Femur (tissue), 1 donor: ENCODE measurements around the gene ZBTB4.

Experiments used
- DNase-seq: peaks from one replicate; pipeline ENCODE4 v3.0.0-alpha.2; 2017

The ZBTB4 gene

DNA sequence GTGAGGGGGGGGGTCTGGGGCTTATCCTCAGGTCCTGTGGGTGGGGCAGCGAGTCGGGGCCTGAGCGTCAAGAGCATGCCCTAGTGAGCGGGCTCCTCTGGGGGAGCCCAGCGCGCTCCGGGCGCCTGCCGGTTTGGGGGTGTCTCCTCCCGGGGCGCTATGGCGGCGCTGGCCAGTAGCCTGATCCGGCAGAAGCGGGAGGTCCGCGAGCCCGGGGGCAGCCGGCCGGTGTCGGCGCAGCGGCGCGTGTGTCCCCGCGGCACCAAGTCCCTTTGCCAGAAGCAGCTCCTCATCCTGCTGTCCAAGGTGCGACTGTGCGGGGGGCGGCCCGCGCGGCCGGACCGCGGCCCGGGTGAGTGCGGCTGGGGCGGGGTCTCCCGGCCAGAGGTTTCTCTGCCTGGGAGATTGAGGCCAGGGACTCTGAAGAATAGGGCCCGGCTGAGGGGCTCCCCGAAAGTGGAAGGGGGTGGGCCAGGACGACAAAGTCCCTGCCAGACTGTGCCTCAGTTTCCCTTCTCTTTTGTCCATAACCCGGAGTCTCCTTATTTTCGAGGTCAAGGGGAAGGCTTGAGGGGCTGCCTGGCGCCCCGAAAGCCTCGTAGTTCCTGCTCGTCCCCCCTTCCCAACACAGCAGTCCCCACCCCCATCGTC lies 39.8 kb downstream of the ZBTB4 start, which contains the start of gene FGF11:
FGF11 (plus strand) TSS at position 51 of the 651 bp plus-strand sequence; CDS start at position 160, 109 bp downstream.
- no peak for DNase-seq

DNA sequence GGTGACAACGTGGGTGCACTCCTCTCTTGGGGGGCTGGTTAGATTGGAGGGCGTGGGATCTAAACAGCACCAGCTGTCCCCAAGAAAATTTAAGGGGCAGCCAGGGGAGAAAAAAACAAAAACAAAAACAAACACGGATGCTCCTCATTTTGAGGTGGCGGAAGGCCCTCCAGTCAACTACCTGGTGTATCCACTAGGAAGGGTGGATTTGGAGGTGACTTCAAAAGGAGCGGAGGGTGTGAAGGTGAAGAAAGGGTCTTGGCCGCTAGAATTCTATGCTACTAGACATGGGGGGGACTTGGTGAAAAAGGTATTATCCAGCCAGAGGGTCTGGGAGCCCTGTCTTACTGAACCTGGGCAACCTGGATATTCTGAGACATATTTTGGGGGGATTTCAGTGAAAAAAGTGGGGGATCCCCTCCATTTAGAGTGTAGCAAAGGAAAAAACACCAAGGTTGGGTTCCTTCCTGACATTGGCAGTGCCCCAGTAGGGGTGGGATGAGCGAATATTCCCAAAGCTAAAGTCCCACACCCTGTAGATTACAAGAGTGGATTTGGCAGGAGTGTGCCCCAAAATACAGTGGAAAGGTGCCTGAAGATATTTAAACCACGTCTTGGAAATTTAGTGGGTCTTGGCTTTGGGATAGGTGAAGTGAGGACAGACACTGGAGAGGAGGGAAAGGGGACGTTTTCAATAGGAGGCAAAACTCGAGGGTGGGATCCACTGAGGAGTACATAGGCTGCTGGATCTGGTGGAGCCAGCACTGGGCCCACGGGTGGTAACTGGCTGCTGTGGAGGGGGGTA lies 40.6 kb downstream of the ZBTB4 start:
- DNase-seq, result no peak

DNA sequence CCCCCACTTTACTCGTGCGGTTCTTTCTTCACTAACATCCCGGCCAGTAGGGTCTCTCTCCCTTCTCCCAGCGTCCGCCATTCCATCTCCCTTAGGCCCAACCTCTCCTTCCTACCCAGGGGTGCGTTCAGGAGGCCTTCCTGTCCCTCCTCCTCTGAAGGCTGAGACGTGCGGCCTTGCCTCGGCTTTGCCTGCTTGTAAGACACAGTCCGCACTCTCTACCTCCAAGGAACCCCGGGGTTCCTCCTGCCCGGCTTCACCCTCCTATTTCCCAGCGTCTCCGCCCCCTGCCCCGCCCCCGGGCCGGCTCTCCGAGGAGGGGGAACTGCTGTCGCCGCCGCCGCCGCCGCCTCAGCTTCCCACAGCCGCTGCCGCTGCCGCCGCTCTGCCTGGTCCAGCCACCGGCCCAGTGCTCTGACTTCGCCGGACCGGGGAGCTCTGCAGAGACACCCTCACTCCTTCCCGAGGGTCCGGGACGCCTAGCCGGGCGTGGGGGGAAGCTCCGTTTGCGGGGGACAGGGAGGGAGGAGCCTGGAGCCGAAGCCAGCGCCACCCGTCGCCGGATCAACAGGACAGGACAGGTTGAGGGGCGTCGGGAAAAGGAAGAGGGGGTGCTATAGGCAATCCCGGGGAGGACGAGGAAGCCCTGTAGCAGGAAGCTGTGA lies 41.3 kb downstream of the ZBTB4 start:
- peak; percentile 76 for DNase-seq

DNA sequence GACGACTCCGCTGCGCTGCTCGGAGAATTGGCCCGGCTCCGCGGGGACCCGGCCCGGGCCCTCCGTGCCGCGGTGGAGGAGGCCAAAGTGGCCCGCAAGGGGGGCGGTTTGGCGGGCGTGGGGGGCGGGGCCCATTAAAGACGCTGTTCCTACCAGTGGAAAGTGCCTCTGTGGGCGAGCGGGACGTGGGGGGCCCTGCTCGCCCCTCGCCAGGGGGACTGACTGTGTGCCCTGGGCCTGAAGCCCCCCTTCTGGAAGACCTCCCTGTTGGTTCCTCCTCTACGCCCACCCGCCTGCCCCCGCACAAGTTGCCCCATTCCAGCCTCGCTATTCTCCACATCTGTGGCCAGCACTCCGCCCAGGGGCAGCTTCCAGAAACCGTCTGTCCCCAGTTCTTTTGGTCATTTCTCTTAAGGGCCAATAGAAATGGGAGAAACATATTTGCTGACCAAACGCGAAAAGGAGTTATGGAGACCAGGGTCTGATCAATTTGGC lies 42.0 kb downstream of the ZBTB4 start:
- no peak for DNase-seq

DNA sequence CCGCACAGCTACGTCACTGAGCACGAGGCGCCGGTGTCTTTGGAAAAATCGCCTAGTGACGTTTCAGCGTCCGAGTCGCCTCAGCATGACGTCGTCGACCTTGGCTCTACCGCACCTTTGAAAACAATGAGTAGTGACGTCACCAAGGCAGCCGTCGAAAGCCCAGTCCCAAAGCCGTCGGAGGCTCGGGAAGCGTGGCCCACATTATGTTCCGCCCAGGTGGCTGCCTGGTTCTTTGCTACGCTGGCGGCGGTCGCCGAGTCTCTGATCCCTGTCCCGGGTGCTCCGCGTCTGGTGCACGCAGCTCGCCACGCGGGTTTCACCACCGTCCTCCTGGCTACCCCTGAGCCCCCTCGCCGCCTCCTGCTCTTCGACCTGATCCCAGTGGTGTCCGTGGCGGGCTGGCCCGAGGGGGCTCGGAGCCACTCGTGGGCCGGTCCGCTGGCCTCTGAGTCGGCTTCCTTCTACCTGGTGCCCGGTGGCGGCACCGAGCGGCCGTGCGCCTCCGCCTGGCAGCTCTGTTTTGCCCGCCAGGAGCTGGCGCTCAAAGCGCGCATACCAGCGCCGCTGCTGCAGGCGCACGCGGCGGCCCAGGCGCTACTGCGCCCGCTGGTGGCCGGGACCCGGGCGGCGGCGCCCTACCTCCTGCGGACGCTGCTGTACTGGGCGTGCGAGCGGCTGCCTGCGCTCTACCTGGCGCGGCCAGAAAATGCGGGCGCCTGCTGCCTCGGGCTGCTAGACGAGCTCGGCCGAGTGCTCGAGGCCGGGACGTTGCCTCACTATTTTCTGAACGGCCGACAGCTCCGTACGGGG lies 42.7 kb downstream of the ZBTB4 start:
- peak; percentile 83 for DNase-seq

DNA sequence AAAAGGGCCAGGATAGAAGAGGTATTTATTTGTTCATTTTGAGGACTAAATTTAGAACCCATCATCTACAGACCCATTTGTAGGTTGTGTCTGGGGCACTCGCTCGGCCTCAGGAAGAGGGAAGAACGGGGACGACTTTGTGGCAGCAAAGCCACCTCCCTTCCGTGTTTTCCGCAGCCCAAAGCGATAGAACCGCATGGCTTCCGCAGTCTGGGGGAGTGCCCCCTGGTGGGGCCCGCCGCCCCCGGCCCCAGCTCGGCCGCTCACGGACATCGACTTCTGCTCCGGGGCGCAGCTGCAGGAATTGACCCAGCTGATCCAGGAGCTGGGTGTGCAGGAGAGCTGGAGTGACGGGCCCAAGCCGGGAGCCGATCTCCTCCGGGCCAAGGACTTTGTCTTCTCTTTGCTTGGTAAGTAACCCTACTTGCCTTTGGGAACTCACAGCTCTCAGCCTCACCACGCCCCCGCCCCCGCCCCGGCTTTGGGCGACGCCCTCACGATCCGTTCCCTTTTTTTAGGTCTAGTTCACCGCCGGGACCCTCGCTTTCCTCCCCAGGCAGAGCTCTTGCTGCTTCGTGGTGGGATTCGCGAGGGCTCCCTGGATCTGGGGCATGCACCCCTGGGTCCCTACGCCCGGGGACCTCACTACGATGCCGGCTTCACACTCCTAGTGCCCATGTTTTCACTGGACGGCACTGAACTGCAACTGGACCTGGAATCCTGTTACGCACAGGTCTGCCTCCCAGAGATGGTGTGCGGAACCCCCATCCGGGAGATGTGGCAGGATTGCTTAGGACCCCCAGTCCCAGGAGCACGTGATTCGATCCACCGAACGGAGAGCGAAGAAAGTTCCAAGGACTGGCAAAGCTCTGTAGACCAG lies 43.5 kb downstream of the ZBTB4 start:
- DNase-seq, result peak; percentile 62

DNA sequence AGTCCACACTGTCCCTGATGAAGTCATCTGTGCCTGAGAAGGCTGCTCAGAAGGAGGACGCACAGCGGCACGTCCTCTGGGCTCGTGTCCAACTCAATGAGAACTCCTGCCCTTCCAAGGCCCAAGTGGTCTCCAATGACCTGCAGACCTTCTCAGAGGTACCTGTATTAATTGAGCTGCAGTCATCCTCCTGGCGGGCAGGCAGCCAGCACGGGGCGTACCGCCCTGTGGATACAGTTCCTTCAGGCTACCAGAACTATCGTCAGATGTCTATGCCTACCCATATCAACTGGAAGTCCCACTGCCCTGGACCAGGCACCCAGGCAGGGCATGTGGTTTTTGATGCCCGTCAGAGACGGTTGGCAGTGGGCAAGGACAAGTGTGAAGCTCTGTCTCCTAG lies 47.1 kb downstream of the ZBTB4 start:
- no peak for DNase-seq

DNA sequence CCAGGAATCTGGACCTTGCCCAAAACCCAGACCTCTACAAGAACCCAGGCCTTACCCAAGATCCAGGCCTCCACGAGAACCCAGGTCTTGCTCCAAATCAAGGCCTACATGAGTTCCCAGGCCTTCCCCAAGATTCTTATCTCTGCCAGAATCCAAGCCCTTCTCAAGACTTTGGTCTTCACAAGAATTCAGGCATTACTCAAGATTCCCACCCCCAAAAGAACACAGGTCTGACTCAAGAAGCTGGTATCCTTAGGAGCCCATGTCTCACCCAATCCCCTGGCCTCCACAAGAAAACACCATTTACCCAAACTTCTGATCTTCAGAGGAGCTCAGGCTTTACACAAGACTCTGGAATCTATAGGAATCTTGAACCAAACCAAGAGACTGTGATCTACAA lies 48.2 kb downstream of the ZBTB4 start:
- no peak for DNase-seq

DNA sequence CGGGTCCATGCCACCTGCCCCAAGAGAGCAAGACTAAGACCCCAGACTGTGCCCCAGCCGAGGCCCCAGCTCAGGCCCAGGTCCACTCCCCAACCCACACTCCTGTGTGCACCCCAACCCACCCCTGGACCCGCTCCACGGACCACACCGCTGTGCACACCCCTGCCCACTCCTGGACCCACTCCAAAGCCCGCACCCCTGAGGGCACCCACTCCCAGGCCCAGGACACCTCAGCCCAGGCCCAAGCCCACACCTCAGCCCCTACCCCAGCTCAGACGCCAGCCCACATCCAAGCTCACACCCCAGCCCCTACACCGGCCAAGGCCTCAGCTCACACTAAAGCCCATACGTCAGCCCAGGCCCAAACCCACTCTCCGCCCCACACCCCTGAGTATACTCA lies 49.7 kb downstream of the ZBTB4 start:
- DNase-seq, result no peak

DNA sequence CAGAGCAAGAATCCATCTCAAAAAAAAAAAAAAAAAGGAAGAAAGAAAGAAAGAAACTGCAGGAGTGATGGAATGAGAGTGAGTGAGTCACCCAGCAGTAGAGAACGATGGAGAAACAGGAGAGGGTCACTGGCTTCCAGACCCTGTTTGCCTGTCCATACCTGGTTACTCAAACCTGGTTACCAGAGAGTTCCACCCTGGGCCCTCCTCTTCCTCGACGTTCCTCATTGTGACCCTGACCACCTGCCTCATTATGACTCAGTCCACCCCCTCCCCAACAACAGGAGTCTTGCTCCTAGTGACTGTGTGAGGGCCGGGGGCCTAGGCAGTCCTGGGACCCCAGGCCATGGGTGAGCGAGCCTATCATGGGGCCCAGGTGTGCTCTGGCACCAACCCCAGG lies 50.9 kb downstream of the ZBTB4 start, which contains the start of gene SPEM3:
SPEM3 (plus strand) TSS at position 301 of the 400 bp plus-strand sequence; CDS start at position 347, 46 bp downstream.
- no peak for DNase-seq

DNA sequence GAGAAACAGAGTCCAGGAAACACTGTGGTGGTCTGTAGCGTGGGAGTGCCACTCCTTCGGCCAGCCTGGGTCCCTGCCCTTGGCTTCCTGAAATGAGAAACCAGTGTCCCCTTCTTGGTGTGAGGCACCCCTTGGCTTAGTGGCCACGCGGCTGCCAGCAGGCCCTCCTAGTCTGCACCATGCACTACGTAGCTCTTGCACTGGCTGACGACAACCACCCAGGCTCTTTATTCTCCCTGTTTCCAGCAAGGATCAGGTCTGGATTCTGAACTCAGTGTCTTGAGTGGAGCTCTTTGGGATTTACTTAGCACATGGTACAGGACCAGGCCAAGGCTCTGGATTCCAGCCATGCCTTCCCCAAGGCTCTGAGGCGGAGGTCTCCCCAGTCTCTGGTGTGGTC lies 51.9 kb downstream of the ZBTB4 start:
- no peak for DNase-seq

DNA sequence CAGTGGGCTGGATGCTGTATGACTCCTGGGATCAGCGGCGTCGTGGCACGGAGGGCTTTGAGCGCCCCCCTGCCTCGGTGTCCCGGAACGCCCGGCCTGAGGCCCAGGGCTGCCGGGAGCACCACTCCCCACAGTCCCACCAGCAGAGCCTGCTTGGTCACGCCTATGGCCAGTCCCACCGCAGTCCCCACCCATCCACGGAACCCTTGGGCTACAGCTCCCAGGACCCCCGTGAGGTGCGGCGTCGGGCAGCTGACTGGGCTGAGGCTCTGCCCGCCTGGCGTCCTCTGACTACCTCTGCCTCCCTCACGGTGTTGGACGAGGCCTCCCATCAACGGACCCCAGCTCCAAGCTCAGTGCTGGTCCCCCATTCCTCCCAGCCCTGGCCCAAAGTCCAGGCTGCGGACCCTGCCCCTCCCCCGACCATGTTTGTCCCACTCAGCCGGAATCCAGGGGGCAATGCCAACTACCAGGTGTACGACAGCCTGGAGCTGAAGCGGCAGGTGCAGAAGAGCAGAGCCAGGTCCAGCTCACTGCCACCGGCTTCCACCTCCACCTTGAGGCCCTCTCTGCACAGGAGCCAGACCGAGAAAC lies 52.4 kb downstream of the ZBTB4 start:
- no peak for DNase-seq

DNA sequence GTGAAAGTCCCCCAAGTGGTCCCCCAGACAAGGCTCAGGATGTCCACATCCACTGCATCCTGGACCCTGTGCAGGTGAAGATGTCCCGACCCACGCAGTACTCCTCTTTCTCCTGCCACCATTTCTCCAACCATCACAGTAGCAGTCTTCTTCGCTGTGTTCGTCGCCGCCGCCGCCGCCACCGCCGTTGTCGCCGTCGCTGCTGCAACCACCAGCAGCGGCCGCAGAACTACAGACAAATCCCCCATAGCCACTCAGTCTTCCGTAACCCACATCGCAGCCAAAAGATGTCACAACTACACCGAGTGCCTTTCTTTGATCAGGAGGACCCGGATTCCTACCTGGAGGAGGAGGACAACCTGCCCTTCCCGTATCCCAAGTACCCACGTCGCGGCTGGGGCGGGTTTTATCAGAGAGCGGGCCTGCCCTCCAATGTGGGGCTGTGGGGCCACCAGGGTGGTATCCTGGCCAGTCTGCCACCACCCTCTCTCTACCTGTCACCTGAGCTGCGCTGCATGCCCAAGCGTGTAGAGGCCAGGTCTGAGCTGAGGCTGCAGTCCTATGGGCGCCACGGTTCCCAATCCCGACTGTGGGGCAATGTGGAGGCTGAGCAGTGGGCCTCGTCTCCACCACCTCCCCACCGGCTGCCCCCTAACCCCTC lies 53.1 kb downstream of the ZBTB4 start:
- no peak for DNase-seq

DNA sequence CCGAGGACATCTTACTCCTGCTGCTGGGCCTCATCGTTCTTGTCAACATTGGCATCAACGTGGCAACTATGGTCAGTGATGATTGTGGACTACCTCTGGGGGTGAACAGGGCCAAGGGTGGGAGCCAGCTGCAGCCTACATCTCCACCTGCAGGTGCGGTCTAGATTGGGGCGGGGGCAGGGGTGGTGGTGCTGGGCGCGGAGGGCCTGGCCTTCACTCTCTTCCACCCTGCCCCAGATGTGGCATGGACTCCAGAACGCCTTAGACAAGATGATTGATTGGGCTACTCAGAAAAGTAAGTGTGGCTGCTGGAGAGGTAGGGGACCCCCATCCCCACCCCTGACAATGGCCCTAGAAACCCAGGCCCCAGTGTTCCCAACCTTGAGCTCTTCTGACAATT lies 53.7 kb downstream of the ZBTB4 start:
- DNase-seq, result no peak

DNA sequence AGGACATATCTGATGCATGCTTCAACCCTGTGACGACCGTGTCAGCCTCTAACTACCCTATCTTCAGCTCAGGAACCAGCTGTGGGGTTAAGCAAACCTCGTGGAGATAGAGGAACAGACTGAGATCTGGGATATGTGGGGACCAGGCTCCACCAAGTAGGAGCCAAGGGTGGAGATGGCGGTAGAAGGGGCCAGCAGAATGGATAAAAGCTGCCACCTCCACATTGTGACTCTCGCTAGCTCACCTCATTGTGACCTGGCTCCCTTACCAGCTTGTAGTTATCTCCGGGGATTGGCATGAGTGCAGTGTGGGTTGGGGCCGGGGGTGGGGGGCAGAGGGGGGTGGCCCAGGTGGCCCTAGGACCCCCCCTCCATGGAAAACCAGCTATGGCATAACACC lies 54.1 kb downstream of the ZBTB4 start, which contains the start of gene SPEM2:
SPEM2 (plus strand) TSS at position 301 of the 400 bp plus-strand sequence; CDS start at position 374, 73 bp downstream.
- no peak for DNase-seq

DNA sequence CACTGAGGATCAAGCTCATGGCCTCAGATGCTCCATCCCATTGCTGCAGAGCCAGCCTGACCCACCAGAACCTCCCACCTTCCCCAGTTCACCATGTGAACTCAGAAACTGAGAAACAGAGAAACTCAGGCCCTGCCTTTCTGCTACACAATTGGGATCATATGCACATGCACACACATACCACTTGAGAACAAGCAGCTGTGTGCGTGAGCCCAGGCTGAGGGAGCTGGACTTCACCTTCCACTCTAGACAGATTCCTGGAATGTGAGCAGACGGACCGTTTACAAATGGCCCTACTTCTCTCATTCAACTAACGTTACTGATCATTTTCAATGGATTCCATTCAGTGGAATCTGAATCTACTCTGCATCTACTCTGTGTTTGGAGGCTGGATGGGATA lies 55.8 kb downstream of the ZBTB4 start:
- DNase-seq, result no peak

DNA sequence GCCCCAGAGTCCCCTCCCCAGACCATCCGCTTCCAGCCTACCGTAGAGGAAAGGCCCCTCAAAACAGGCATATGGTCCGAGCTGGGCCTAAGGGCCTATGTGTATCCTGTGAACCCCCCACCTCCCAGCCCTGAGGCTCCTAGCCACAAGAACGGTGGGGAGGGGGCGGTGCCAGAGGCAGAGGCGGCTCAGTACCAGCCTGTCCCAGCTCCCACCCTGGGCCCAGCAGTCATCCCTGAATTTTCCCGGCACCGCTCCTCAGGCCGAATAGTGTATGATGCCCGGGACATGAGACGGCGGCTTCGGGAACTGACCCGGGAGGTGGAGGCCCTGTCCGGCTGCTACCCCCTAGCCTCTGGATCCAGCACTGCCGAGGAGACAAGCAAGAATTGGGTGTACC lies 58.2 kb downstream of the ZBTB4 start:
- DNase-seq, result no peak

DNA sequence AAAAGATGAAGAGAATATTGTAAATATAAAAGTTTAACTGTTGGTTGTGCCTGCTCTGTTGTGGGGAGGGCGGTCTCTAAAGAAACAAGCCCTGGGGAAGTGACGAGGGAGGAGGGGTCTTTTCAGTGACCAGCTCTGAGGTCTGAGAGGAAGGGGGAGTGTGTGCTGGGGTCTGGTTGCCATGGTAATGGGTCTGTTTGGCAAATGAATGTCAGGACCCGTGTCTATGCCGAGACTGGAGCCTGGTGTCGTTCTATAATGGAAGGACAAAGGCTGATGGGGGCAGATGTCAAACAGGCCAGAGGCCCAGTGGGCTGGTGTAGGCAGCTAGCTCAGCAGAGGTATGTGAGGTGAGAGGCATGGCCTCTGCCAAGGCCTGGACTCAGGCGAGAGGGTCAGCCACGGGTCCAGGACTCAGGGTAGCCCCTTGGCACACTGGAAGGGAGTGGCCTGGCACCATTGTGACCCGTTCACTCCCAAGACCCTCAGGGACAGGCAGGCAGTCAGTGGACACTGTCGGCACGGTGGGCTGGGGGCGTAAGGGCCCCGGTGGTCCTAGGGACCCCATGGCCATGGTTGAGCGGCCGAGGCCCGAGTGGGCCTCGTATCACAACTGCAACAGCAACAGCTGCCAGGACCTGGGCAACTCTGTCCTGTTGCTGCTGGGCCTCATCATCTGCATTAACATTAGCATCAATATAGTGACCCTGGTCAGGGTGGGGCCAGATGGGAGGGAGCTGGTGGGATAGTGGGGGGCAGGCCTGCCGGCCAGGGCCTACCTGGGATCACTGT lies 59.4 kb downstream of the ZBTB4 start, which contains the start of gene SPEM1:
SPEM1 (plus strand) TSS at position 506 of the 792 bp plus-strand sequence; CDS start at position 567, 61 bp downstream.
- DNase-seq, result no peak

DNA sequence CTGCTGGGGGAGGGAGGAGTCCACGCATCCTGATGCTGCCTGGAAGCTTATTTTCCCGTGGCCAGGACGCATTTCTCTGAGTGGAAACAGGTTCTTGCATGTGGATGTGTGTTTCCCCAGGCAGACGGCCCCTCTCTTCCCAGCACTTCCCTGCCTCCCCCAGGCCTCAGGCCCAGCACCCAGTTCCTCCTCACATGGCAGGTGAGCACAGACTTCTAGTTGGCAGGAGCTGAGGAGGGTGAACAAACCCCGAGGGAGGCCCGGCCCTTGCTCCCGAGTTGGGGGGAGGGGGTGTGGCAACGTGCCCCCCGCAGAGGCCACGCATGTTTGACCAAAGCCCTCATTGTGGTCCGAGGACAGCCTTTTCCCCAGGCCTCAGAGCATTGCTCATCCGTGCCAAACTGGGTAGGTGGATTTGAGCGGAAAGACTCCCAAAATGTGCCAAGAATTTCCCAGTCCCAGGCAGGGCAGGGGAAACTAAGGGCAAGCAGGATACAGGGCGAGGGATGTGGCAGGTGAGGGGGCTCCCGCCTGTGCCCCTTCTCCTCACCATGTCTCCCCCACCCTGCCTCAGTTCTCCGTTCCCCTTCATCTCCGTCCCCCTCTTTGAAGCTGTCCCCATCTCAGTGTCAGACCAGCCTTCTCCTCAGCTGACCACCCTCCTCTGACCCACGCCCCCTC lies 60.8 kb downstream of the ZBTB4 start:
- DNase-seq, result no peak
